Tibial nerve (tissue), 4 donors: Measurements from ENCODE around the gene FLOT2.

Source experiments
- EP300 ChIP-seq, 2 donors: sonication (generic); formaldehyde crosslinking; IDR thresholded peaks; one replicate each; pipeline ENCODE4 v1.6.1; 2017; ENCODE audit warnings: antibody characterized with exemption in 2 of 2, mild to moderate bottlenecking in 1 of 2
- POLR2A ChIP-seq, 2 donors: fragments of 450-650 bp; IDR thresholded peaks; one replicate each; pipeline ENCODE4 v1.6.1; 2017; ENCODE audit warnings: antibody characterized with exemption in 2 of 2, mild to moderate bottlenecking in 2 of 2, moderate library complexity in 2 of 2
- TF ChIP-seq, protein P1 (sequence below), 5 experiments: fragments of 200-600 bp in 3 of 5; fragments of 450-650 bp in 2 of 5; sonication (generic) in 3 of 5; IDR thresholded peaks; one replicate each; pipeline ENCODE4 v1.5.1; 2016 to 2019; ENCODE audit warnings: antibody characterized with exemption in 5 of 5, mild to moderate bottlenecking in 3 of 5, moderate library complexity in 2 of 5

DNA sequence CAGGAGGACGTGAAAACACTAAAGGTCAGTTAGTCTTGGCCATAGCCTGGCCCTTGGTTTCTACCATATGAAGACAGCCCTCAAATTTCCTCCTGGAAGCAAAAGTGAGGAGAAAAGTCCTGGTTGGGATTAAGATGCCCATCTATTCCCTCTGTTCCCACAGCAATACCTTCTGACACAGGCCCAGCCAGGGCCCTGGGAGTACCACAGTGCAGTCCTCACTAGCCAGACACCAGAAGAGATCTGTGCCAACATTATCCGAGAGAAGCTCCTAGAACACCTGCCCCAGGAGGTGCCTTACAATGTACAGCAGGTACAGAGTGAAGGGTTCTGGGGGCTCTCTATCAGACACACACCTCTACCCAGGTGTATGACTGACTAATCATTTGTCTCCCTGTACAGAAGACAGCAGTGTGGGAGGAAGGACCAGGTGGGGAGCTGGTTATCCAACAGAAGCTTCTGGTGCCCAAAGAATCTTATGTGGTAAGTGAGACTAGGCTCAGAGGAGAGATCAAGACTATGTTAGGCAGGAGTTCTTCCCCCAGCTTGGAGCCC, 38.7 kb downstream of the FLOT2 start:
- TF ChIP-seq, protein P1, sequence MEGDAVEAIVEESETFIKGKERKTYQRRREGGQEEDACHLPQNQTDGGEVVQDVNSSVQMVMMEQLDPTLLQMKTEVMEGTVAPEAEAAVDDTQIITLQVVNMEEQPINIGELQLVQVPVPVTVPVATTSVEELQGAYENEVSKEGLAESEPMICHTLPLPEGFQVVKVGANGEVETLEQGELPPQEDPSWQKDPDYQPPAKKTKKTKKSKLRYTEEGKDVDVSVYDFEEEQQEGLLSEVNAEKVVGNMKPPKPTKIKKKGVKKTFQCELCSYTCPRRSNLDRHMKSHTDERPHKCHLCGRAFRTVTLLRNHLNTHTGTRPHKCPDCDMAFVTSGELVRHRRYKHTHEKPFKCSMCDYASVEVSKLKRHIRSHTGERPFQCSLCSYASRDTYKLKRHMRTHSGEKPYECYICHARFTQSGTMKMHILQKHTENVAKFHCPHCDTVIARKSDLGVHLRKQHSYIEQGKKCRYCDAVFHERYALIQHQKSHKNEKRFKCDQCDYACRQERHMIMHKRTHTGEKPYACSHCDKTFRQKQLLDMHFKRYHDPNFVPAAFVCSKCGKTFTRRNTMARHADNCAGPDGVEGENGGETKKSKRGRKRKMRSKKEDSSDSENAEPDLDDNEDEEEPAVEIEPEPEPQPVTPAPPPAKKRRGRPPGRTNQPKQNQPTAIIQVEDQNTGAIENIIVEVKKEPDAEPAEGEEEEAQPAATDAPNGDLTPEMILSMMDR (IDR thresholded peaks at IDR 0.05), result no peak
- TF ChIP-seq POLR2A (IDR thresholded peaks at IDR 0.05), result no peak
- TF ChIP-seq EP300 (IDR thresholded peaks at IDR 0.05), result no peak
